NCI-H774 (cell line): ENCODE data around the gene U2SURP.
"Not testable (repeated sequence)": the region's sequence is repeated elsewhere in the genome, so short reads cannot be mapped to it uniquely, and the experiment has no call there.

Experiments used
- DNase-seq: peaks from one replicate; lab custom pipeline; 2025; lab: John Stamatoyannopoulos, UW

U2SURP gene

GRCh38 chr3:143014921-143015320, 13.6 kb downstream of the U2SURP start:
- DNase-seq: no peak

- DNase-seq: no peak
These were observed 15.1 kb downstream of the U2SURP start for GRCh38 chr3:143016321-143016972.

- DNase-seq: no peak
These were observed 23.1 kb downstream of the U2SURP start for GRCh38 chr3:143024351-143024960.

- no peak for DNase-seq
These were observed 30.0 kb downstream of the U2SURP start for GRCh38 chr3:143031327-143031726.

GRCh38 chr3:143031796-143032387, 30.5 kb downstream of the U2SURP start:
- DNase-seq: not testable (repeated sequence)

- no peak for DNase-seq
These were observed 34.3 kb downstream of the U2SURP start for GRCh38 chr3:143035466-143036211.

GRCh38 chr3:143036557-143036956, 35.2 kb downstream of the U2SURP start:
- no peak for DNase-seq

- no peak for DNase-seq
These were observed 36.5 kb downstream of the U2SURP start for GRCh38 chr3:143037867-143038266.

GRCh38 chr3:143040261-143040879, 39.0 kb downstream of the U2SURP start:
- DNase-seq: no peak

- no peak for DNase-seq
These were observed 40.5 kb downstream of the U2SURP start for GRCh38 chr3:143041903-143042302.

GRCh38 chr3:143045639-143046038, 44.3 kb downstream of the U2SURP start:
- DNase-seq: no peak

GRCh38 chr3:143046075-143046474, 44.7 kb downstream of the U2SURP start:
- not testable (repeated sequence) for DNase-seq

GRCh38 chr3:143054011-143054410, 52.6 kb downstream of the U2SURP start:
- DNase-seq: no peak

- no peak for DNase-seq
These were observed 55.0 kb downstream of the U2SURP start for GRCh38 chr3:143056372-143056771.

- DNase-seq: no peak
These were observed 59.5 kb downstream of the U2SURP start for GRCh38 chr3:143060906-143061305.

GRCh38 chr3:143063018-143063417, 61.6 kb downstream of the U2SURP start:
- no peak for DNase-seq

- no peak for DNase-seq
These were observed 63.4 kb downstream of the U2SURP start for GRCh38 chr3:143064777-143065176.

GRCh38 chr3:143065364-143065763, 64.0 kb downstream of the U2SURP start:
- DNase-seq: no peak

GRCh38 chr3:143066033-143066432, 64.7 kb downstream of the U2SURP start:
- DNase-seq: no peak

GRCh38 chr3:143067201-143067600, 65.8 kb downstream of the U2SURP start:
- DNase-seq: no peak

- no peak for DNase-seq
These were observed 66.7 kb downstream of the U2SURP start for GRCh38 chr3:143068059-143068458.

GRCh38 chr3:143070977-143071551, 69.7 kb downstream of the U2SURP start:
- DNase-seq: no peak
